Stimulated activated CD4-positive, alpha-beta T cell treated with anti-CD3 and anti-CD28 coated beads, Interleukin-4, amount 100 ng/mL, for 24 hours (primary cell): ENCODE results near the gene RPS6KA4.
"Not testable (repeated sequence)": the region's sequence is repeated elsewhere in the genome, so short reads cannot be mapped to it uniquely, and the experiment has no call there.

Source experiments
- DNase-seq: peaks from one replicate; pipeline ENCODE4 v3.0.0-alpha.2; 2020

Gene RPS6KA4

DNA sequence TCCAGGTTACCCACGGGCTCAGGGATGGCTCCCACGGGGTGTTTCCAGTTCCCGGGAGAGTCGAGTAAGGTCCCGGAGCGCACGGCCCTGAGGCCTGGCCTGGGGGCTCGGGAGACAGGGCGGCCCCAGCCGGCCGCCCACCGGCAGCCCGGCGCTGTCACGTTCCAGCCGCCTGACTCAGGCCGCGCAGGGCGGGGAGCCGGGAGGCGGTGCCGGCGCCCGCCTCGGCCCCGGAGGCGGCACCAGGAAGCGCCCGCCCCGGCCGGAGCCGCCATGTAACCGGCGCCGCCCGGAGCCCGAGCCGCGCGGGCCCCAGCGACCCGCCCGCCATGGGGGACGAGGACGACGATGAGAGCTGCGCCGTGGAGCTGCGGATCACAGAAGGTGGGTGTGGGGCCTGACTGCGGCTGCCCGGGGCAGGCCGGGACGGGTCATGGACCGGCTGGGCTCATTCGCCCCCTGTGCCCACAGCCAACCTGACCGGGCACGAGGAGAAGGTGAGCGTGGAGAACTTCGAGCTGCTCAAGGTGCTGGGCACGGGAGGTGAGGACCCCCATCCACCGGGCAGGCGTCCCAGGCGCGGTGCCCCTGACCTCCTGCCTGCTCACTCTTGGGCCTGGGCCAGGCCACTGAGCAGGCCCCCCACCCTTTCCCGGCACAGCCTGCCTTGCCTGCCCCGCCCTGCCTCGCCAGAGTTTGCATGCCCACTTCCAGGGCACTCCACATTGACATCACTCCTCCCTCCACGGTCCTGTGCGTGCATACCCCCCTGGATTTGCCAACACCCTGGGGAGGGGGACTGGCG lies at the start of gene RPS6KA4:
Gene RPS6KA4 (plus strand): TSS at position 256 of the 805 bp plus-strand sequence. CDS start 74 bp downstream, at position 330.
- DNase-seq: peak; percentile 56

DNA sequence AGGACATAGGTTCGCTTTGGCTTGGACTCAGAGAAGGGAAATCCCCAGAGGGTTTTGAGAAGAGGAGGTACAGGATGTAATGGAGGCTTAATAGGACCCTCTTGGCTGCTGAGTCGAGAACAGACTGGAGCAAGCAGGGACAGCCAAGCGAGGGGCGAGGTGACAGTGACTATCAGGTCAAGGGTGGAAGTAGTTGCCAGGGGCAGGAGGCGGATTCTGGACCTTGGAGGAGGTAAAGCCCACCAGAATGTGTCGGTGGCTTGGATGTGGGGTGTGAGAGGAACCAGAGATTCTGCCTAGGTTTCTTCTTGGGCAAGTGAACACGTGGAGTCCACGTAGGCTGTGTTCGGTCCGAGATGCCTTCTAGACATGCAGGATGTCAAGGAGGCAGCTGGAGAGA lies 46.0 kb upstream of the RPS6KA4 start:
- DNase-seq: no peak

DNA sequence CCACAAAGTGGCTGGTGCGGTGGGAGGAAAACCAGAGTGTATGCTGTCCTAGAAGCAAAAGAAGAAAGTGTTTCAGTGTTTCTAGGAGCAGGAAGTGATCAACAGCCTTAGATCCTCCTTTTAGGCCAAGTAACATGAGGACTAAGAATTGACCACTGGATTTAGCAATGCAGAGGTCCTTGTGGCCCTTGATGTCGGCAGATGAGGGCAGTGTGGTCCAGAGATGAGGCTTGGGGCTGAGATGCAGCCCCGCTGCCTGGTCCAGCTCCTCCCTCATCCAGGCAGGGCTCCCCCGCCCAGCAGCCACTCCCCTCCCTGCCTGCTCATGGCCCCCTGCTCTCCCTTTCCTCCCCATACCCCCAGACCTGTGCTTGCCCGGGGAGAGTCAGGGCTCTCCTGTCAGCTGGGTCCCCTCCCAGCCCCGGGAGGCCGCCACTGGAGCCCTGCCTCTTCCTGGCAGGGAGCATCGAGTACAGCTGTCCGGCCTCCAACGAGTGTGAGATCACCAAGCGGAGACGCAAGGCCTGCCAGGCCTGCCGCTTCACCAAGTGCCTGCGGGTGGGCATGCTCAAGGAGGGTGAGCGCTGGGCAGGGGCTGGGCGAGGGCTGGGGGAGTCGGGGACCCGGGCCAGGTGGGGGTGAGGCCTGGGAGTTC lies 45.3 kb upstream of the RPS6KA4 start:
- DNase-seq: no peak

DNA sequence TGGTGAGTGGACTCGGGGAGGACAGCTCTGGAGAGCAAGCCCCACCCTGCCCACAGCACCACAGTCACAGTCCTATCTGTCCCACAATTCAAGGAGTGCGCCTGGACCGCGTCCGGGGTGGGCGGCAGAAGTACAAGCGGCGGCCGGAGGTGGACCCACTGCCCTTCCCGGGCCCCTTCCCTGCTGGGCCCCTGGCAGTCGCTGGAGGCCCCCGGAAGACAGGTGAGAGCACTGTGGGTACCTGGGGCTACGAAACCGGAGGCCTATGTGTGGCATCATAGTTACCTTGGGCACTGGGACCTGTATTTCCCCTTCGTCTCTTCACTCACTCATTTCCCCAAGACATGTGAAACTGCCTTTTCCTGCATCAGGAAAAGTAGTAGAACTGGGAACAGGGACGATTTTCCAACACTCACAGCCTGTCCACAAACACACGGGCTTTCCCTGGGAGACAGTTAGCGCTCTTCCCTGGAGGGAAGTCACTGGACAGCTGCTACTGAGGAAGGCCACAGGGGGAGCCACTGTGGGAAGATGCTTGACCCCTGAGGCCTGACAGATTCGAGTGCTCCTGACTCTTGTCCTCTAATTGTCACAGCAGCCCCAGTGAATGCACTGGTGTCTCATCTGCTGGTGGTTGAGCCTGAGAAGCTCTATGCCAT lies 44.7 kb upstream of the RPS6KA4 start:
- DNase-seq: no peak

GRCh38 chr11:64314805-64315561 lies 44.0 kb upstream of the RPS6KA4 start:
- no peak for DNase-seq

DNA sequence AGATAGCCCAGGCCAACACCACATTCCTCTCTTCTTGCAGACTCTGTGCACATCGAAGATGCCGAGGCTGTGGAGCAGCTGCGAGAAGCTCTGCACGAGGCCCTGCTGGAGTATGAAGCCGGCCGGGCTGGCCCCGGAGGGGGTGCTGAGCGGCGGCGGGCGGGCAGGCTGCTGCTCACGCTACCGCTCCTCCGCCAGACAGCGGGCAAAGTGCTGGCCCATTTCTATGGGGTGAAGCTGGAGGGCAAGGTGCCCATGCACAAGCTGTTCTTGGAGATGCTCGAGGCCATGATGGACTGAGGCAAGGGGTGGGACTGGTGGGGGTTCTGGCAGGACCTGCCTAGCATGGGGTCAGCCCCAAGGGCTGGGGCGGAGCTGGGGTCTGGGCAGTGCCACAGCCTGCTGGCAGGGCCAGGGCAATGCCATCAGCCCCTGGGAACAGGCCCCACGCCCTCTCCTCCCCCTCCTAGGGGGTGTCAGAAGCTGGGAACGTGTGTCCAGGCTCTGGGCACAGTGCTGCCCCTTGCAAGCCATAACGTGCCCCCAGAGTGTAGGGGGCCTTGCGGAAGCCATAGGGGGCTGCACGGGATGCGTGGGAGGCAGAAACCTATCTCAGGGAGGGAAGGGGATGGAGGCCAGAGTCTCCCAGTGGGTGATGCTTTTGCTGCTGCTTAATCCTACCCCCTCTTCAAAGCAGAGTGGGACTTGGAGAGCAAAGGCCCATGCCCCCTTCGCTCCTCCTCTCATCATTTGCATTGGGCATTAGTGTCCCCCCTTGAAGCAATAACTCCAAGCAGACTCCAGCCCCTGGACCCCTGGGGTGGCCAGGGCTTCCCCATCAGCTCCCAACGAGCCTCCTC lies 43.1 kb upstream of the RPS6KA4 start:
- not testable (repeated sequence) for DNase-seq

DNA sequence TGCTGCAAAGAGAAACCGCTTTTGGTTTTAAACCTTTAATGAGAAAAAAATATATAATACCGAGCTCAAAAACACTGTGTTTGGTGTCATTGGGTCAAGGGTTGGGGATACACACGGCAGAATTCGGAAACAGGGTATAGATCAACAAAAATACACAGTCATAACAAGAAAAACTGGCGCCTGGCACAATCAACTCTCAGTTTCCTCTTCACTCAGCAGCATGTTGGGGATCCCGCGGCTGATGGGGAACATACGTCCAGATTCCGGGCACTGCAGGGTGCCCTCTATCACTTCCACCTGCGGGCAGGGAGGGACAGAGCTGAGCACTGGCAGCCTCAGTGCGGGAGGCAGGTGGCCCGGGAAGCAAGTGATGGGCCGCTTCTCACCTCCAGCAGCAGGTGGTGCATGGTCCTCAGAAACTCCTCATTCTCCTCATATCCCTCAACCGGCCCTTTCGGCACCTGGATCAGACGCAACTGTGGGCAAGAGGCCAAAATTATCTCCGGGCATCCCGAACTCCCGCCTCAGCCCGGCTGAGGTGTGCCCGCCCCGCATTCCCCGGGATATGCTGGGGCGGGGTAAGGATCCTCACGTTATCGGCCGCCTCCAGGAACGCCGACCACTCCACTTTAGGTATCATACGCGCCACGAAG lies 42.2 kb upstream of the RPS6KA4 start:
- DNase-seq: peak; percentile 39

- peak; percentile 98 for DNase-seq
Observed at GRCh38 chr11:64317325-64317960, 41.5 kb upstream of the RPS6KA4 start, which contains the start of gene TRMT112. TSS of gene TRMT112 (minus strand) at chr11:64317559. CDS start at chr11:64317526, 33 bp downstream.

GRCh38 chr11:64317961-64318765 lies 40.8 kb upstream of the RPS6KA4 start, which contains the start of gene PRDX5:
TSS of gene PRDX5 (plus strand) at chr11:64318121. CDS start at chr11:64318216, 95 bp downstream.
- peak; percentile 95 for DNase-seq

DNA sequence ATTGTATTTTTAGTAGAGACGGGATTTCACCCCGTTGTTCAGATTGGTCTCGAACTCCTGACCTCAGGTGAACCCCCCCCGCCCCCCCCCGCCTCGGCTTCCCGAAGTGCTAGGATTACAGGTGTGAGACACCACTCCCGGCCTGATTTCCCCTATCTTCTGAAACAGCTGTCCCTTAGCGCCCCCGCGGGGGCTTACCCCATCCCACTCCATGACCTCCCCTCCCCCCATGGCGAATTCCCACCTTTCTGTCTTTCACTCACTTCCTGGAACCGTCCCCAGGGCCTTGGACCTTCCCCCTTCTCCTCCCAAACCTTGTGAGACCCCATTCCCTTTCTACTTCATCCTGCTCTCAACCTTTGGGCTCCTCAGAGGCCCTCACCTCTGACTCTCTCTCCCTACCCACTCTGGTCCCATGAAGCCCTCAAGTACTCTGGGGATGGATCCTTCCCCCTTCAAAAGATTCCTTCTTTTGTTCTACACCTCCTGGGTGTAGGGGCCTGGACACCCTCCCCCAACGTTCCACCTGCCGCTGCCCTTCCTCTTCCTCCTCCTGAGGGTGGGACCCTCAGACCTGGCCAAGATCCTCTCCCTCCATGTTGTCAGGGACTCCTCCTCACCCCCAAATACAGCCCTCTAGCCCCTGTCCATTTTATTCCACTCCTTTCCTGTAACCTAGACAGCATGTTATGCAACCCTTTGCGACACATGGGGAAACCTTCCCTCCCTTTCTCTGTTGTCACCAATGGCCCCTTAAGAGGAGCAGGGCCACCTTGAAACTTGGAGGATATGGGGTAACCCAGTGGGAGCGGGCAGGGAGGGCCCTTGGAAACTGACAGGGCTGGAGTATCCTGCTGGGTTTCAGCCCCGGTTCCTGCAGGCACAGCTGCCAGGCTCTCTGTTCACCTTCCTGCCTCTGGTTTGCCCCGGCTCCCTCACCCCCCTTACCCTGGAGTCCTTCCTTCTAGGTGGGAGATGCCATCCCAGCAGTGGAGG lies 39.9 kb upstream of the RPS6KA4 start:
- DNase-seq: no peak

- DNase-seq: no peak
Observed at GRCh38 chr11:64320556-64320955, 38.4 kb upstream of the RPS6KA4 start.

DNA sequence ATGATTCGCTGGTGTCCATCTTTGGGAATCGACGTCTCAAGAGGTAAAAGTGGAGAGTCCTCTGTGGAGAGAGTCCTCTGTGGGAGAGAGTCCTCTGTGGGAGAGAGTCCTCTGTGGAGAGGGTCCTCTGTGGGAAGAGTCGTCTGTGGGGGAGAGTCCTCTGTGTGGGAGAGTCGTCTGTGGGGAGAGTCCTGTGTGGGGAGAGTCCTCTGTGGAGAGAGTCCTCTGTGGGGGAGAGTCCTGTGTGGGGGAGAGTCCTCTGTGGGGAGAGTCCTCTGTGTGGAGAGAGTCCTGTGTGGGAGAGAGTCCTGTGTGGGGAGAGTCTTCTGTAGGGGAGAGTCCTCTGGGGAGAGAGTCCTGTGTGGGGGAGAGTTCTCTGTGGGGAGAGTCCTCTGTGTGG lies 37.9 kb upstream of the RPS6KA4 start:
- DNase-seq: no peak

DNA sequence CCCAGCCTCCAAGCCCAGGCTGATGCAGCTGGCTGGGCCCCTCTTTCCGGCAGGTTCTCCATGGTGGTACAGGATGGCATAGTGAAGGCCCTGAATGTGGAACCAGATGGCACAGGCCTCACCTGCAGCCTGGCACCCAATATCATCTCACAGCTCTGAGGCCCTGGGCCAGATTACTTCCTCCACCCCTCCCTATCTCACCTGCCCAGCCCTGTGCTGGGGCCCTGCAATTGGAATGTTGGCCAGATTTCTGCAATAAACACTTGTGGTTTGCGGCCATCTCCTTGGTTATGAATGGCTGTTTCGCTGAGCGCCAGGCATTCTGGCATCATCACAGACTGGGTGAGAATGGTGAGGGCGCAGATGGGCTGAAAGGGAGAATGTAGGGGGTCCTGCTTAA lies 37.4 kb upstream of the RPS6KA4 start:
- no peak for DNase-seq

DNA sequence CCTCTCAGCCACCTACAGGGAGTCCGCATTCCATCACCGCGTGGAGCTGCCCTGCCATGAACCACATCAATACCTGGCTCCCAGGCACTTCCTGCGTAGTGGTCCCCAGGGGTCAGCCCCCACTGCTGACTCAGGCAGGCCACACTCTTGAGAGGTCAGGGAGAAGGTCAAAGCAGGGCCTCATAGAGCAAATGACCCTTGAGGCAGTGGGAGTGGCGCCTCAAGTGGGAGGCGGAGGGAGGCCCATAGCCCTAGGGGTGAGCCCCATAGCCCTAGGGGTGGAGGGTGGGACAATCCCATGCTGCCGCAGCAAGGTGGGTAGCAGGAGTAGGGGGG lies 36.1 kb upstream of the RPS6KA4 start:
- no peak for DNase-seq

DNA sequence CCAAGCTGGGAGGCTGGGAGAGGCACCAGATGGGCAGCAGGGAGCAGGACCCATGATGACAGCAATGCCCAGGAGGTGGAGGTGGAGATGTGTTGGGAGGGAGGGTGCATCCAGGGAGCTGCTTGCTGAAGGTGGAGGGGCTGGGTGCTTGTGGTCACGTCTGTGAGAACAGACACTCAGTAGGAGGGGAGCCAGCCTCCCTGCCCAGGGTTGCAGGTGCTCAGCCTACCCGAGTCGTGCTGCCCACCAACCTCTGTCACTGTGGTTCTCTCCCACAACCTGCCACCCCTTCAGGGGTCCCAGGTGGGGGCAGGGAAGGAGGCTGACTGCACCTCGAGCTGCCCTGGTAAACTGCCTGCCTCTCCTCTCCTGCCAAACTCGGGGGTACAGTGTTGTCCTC lies 35.6 kb upstream of the RPS6KA4 start:
- no peak for DNase-seq

- DNase-seq: not testable (repeated sequence)
Observed at GRCh38 chr11:64323984-64324383, 35.0 kb upstream of the RPS6KA4 start.

DNA sequence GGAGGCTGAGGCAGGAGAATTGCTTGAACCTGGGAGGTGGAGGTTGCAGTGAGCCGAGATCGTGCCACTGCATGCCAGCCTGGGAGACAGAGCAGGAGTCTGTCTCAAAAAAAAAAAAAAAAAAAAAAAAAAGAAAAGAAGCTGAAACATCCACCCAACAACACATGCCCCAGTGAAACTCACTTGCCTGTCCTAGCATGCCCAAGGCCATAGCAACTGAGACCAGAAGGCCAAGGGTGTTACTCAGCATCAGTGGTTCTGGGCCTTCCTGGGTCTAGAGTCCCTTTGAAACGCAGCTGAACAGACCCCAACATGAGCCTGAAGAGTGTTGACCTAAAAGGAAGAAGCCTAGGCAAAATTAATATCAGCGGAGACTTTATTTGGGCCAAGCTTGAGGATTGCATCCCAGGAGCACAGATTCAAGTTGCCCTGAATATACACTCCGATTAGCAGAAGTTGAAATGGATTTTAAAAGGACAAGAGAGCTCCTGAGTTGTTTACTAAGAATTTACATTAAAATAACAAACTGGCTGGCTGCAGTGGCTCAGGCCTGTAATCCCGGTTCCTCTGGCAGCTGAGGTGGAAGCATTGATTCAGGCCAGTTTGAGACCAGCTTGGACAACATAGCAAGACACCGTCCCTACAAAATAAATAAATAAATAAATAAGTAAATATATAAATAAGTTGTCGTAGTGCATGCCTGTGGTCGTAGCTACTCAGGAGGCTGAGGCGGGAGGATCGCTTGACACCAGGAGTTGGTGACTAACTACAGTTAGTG lies 34.1 kb upstream of the RPS6KA4 start:
- no peak for DNase-seq

DNA sequence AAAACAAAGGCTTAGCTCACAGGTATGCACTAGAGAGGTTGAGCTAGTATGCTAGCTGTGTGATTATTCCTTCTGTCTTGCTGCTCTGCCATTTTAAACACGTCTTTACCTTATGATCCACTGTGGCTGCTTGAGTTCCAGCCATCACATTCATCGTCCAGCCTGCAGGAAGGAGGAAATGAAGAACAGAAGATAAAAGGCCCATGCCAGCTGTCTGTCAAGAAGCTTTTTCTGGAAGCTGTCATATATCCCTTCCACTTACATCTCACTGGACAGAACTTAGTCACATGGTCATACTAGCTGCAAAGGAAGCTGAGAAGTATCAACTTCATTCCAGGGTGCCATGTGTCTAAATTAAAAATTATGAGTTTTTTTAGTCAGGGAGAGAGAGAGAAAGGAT lies 31.6 kb upstream of the RPS6KA4 start:
- DNase-seq: no peak
